Measurements from ENCODE around the gene CDH13. TPM values are rescaled to one million over a fixed set of nuclear protein-coding genes. Genes with fewer than 3 reads are reported as not detected.

The CDH13 gene
- total and polyA plus RNA-seq, 2 donors (not counting 1 experiment from before 2014, with no cell fraction given), result 27.6 to 96.7 TPM

- DNase-seq (ENCODE audit: low read depth in 2 of 2), result no peak
- H3K4me2 ChIP-seq (ENCODE audit: extremely low read depth, insufficient read depth, low read length), result no peak overlapping the region
- no peaks in the 10 kb centered on the region for H3K27me3 ChIP-seq (ENCODE audit: control insufficient read depth, insufficient read depth, low read length)
- no peaks in the 10 kb centered on the region for H4K20me1 ChIP-seq (ENCODE audit: control insufficient read depth, extremely low read depth, insufficient read depth, low read length)
- H3K79me2 ChIP-seq (ENCODE audit: control insufficient read depth, insufficient read depth, low read length), result no peaks in the 10 kb centered on the region
- H3K9ac ChIP-seq (ENCODE audit: insufficient read depth, low read length), result no peak overlapping the region
- no peak overlapping the region for H3K4me3 ChIP-seq (replicated peaks in 1 of 4; ENCODE audit: control extremely low read depth in 1 of 4, insufficient read depth in 1 of 4, low read depth in 3 of 4, low read length in 4 of 4)
- no peaks in the 10 kb centered on the region for H3K36me3 ChIP-seq (ENCODE audit: control insufficient read depth, insufficient read depth, low read length)
- no peak overlapping the region for H2AFZ ChIP-seq (ENCODE audit: low read length)
- no peaks in the 10 kb centered on the region for H3K9me3 ChIP-seq (ENCODE audit: control insufficient read depth, insufficient read depth, low read depth, low read length)
- H3K4me1 ChIP-seq (ENCODE audit: control insufficient read depth, extremely low read depth, insufficient read depth, low read length), result no peaks in the 10 kb centered on the region
- H3K27ac ChIP-seq (ENCODE audit: insufficient read depth, low read length), result no peak overlapping the region
- TF ChIP-seq, protein P1, sequence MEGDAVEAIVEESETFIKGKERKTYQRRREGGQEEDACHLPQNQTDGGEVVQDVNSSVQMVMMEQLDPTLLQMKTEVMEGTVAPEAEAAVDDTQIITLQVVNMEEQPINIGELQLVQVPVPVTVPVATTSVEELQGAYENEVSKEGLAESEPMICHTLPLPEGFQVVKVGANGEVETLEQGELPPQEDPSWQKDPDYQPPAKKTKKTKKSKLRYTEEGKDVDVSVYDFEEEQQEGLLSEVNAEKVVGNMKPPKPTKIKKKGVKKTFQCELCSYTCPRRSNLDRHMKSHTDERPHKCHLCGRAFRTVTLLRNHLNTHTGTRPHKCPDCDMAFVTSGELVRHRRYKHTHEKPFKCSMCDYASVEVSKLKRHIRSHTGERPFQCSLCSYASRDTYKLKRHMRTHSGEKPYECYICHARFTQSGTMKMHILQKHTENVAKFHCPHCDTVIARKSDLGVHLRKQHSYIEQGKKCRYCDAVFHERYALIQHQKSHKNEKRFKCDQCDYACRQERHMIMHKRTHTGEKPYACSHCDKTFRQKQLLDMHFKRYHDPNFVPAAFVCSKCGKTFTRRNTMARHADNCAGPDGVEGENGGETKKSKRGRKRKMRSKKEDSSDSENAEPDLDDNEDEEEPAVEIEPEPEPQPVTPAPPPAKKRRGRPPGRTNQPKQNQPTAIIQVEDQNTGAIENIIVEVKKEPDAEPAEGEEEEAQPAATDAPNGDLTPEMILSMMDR (conservative IDR thresholded peaks at IDR 0.05 in 1 of 2, IDR thresholded peaks at IDR 0.05 in 1 of 2; ENCODE audit: low read depth in 1 of 2, low read length in 2 of 2), result no peak
- no peak for TF ChIP-seq EZH2 (IDR thresholded peaks at IDR 0.05; ENCODE audit: low read length, missing control alignments)
Observed at GRCh38 chr16:83037884-83038283, 411.1 kb downstream of the CDH13 start.

- no peak overlapping the region for H3K27ac ChIP-seq (ENCODE audit: insufficient read depth, low read length)
Observed at GRCh38 chr16:83040174-83040573, 413.4 kb downstream of the CDH13 start.

GRCh38 chr16:83044589-83044988, 417.8 kb downstream of the CDH13 start:
- Histone ChIP-seq H3K79me2 (ENCODE audit: control insufficient read depth, insufficient read depth, low read length) (no peaks in the 10 kb centered on the region), H2AFZ (ENCODE audit: low read length) (no peak overlapping the region), H4K20me1 (ENCODE audit: control insufficient read depth, extremely low read depth, insufficient read depth, low read length) (no peaks in the 10 kb centered on the region), H3K4me1 (ENCODE audit: control insufficient read depth, extremely low read depth, insufficient read depth, low read length) (no peaks in the 10 kb centered on the region), H3K4me2 (ENCODE audit: extremely low read depth, insufficient read depth, low read length) (no peak overlapping the region), H3K36me3 (ENCODE audit: control insufficient read depth, insufficient read depth, low read length) (no peaks in the 10 kb centered on the region), H3K27me3 (ENCODE audit: control insufficient read depth, insufficient read depth, low read length) (no peaks in the 10 kb centered on the region), H3K9ac (ENCODE audit: insufficient read depth, low read length) (no peak overlapping the region), H3K9me3 (ENCODE audit: control insufficient read depth, insufficient read depth, low read depth, low read length) (no peaks in the 10 kb centered on the region), H3K4me3 (replicated peaks in 1 of 4; ENCODE audit: control extremely low read depth in 1 of 4, insufficient read depth in 1 of 4, low read depth in 3 of 4, low read length in 4 of 4) (no peak overlapping the region), H3K27ac (ENCODE audit: insufficient read depth, low read length) (no peak overlapping the region)
- TF ChIP-seq, protein P1 (conservative IDR thresholded peaks at IDR 0.05 in 1 of 2, IDR thresholded peaks at IDR 0.05 in 1 of 2; ENCODE audit: low read depth in 1 of 2, low read length in 2 of 2), result no peak
- no peak for TF ChIP-seq EZH2 (IDR thresholded peaks at IDR 0.05; ENCODE audit: low read length, missing control alignments)
- no peak for DNase-seq (ENCODE audit: low read depth in 2 of 2)

More at GRCh38 chr16:83040174-83040573, 413.4 kb downstream of the CDH13 start:
- Histone ChIP-seq H3K79me2 (ENCODE audit: control insufficient read depth, insufficient read depth, low read length) (no peaks in the 10 kb centered on the region), H3K4me1 (ENCODE audit: control insufficient read depth, extremely low read depth, insufficient read depth, low read length) (no peaks in the 10 kb centered on the region), H3K9ac (ENCODE audit: insufficient read depth, low read length) (no peak overlapping the region), H4K20me1 (ENCODE audit: control insufficient read depth, extremely low read depth, insufficient read depth, low read length) (no peaks in the 10 kb centered on the region), H3K4me3 (replicated peaks in 1 of 4; ENCODE audit: control extremely low read depth in 1 of 4, insufficient read depth in 1 of 4, low read depth in 3 of 4, low read length in 4 of 4) (no peak overlapping the region), H3K4me2 (ENCODE audit: extremely low read depth, insufficient read depth, low read length) (no peak overlapping the region), H2AFZ (ENCODE audit: low read length) (no peak overlapping the region), H3K36me3 (ENCODE audit: control insufficient read depth, insufficient read depth, low read length) (no peaks in the 10 kb centered on the region), H3K27me3 (ENCODE audit: control insufficient read depth, insufficient read depth, low read length) (no peaks in the 10 kb centered on the region), H3K9me3 (ENCODE audit: control insufficient read depth, insufficient read depth, low read depth, low read length) (no peaks in the 10 kb centered on the region)
- no peak for TF ChIP-seq EZH2 (IDR thresholded peaks at IDR 0.05; ENCODE audit: low read length, missing control alignments)
- TF ChIP-seq, protein P1 (conservative IDR thresholded peaks at IDR 0.05 in 1 of 2, IDR thresholded peaks at IDR 0.05 in 1 of 2; ENCODE audit: low read depth in 1 of 2, low read length in 2 of 2), result no peak
- DNase-seq (ENCODE audit: low read depth in 2 of 2), result peak; percentile 6 to 79

Data from fibroblast of lung (primary cell).